Iris pigment epithelial cell (primary cell): ENCODE results near the gene CNDP2.

Source experiments
- DNase-seq: peaks from one replicate; pipeline ENCODE4 v3.0.0-alpha.2; 2011; ENCODE audit warnings: low read depth

Gene CNDP2

DNA sequence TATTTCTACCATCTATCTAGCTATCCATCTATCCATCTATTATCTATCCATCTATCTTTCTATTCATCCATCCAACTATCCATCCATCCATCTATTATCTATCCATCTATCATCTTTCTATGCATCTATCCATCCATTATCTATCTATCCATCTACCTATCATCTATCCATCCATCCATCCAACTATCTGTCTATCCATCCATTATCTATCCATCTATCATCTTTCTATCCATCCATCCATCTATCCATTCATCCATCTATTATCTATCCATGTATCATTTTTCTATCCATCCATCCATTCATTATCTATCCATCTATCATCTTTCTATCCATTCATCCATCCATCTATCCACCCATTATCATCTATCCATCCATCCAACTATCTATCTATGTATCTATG lies 76.9 kb downstream of the CNDP2 start:
- DNase-seq = no peak
